Activated CD4-positive, alpha-beta memory T cell treated with anti-CD3 and anti-CD28 coated beads for 36 hours (primary cell): ENCODE measurements around the gene CAPN8. TPM values are rescaled to one million over a fixed set of nuclear protein-coding genes. Genes with fewer than 3 reads are reported as not detected.
A peak's percentile ranks its signal among the peaks of the same experiment; 100 is the strongest.

Experiments
- CTCF ChIA-PET: fragments of 350-600 bp; sonication (Branson Sonifier 250); formaldehyde crosslinking; loops from one replicate; lab custom pipeline; 2021; ENCODE audit warnings: antibody characterized with exemption, inconsistent platforms; lab: Charles Lee
- POLR2A ChIA-PET: fragments of 350-600 bp; sonication (Branson Sonifier 250); formaldehyde crosslinking; loops from one replicate; lab custom pipeline; 2021; ENCODE audit warnings: antibody characterized with exemption; lab: Charles Lee
- DNase-seq: peaks from one replicate; pipeline ENCODE4 v3.0.0-alpha.2; 2020
- H3K27ac Mint-ChIP-seq: one replicate; pipeline ENCODE4 v1.8.0; 2021; ENCODE audit warnings: mixed read lengths
- H3K27me3 Mint-ChIP-seq: one replicate; pipeline ENCODE4 v1.8.0; 2021; ENCODE audit warnings: mixed read lengths
- H3K36me3 Mint-ChIP-seq: one replicate; pipeline ENCODE4 v1.8.0; 2021; ENCODE audit warnings: mixed read lengths
- H3K4me1 Mint-ChIP-seq: one replicate; pipeline ENCODE4 v1.8.0; 2021; ENCODE audit warnings: low read depth, mixed read lengths
- H3K4me3 Mint-ChIP-seq: one replicate; pipeline ENCODE4 v1.8.0; 2021; ENCODE audit warnings: mild to moderate bottlenecking, mixed read lengths
- H3K9me3 Mint-ChIP-seq: one replicate; pipeline ENCODE4 v1.8.0; 2021; ENCODE audit warnings: mixed read lengths
- intact Hi-C: fragments of 100-400 bp; cut with micrococcal nuclease; formaldehyde crosslinking; loops from one replicate; pipeline ENCODE4 v1.15.1; 2023
- total RNA-seq, 2 experiments: library from RNA; stranded (reverse); gene quantifications; one replicate each; pipeline ENCODE4 v1.2.3, GENCODE V29; 2021

Gene CAPN8
- total RNA-seq, 2 experiments from 2014 or later: not detected

DNA sequence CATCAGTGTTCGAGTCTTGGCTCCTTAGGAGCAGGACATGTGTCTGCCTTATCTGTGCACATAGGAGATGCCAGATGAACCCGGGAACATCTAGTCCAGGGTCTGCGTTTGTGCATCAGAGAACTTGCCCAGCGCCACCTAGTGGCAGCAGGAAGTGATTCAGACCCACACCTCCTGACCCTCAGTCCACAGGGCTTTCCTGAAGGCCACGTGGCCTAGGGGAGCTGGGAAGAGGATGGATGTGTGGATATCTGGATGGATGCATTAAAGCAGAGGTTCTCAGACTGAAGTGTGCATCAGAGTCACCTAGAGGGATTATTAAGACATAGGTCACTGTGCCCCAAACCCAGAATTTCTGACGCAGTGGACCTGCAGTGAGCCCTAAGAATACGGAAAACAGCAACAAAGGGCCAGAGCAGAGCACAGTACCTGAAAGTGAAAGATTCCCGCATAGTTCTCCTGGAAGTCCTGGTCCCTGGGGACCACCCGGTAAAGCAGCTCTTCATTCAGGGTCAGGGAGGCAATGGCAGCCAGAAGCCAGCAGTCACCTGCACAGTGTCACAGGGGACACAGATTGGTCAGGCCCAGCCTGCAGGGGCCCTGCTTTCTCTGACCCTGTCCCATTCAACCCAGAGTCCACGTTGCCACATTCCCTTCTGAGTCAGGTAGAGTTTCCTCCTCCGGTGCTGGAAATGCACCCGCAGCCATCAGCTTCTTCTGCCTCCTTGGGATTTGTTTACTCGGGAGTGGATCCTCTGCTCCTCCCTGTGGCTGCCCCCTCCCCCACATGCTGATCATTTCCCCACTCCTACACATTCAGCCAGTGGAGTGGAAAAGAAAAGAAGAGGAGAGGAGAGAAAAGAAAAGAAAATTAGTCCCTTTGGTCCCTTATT is 37.0 kb downstream of the CAPN8 start:
- POLR2A ChIA-PET: interaction anchor here (0.6 kb wide), 1 partner anchor 149 kb away, joined by 3 read pairs; no protein-coding TSS in a partner anchor

DNA sequence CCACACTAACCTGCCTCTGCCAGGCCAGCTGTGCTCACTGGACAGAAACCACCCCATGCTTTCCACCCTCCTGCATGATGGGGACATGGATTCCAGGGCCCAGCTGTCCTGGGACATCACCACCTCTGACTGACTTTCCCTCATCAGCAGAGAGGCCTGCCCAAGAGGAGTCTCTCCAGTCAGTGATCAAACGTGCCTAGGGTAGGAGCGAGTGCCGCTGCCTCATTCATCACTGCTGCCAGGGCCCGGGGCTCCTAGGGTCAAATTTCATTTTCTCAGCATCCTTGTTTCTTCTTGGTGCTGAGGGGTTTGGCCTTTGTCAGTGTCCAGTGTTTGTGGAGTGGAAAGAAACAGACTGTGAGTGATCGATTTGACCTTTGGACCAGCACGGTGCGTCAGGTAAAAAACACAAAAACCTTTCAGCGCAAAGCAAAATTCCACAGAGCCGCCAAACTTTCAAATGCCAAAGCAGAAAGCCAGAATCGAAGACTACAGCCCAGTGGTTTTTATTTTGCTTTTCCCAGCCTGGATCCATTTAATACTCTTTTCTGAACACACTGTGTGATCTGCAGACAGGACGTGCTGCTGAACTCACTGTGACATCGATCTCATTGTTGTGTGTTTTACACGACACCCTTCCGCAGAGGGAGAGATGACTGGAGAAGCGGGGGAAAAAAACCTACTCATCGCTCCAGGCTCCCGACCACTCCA is 43.2 kb downstream of the CAPN8 start:
- Mint-ChIP-seq H3K27me3 (no peaks in the 10 kb centered on the region), H3K9me3 (no peaks in the 10 kb centered on the region), H3K4me1 (no peaks in the 10 kb centered on the region), H3K27ac (no peak overlapping the region), H3K36me3 (no peaks in the 10 kb centered on the region), H3K4me3 (no peak overlapping the region)
- intact Hi-C loops: no loop called here
- DNase-seq: no peak
- POLR2A ChIA-PET: no interaction called here
- CTCF ChIA-PET: interaction anchor here (1.7 kb wide), 1 partner anchor 488 kb away, joined by 5 read pairs; no protein-coding TSS in a partner anchor

More for the DNA sequence above, 37.0 kb downstream of the CAPN8 start:
- Mint-ChIP-seq H3K9me3 (no peaks in the 10 kb centered on the region), H3K4me1 (no peaks in the 10 kb centered on the region), H3K27me3 (no peaks in the 10 kb centered on the region), H3K27ac (no peak overlapping the region), H3K4me3 (no peak overlapping the region), H3K36me3 (no peaks in the 10 kb centered on the region)
- CTCF ChIA-PET: interaction anchor here (0.6 to 4.7 kb wide), 11 partner anchors 9 to 506 kb away, joined by 3 to 21 read pairs (median 4); no protein-coding TSS in a partner anchor
- intact Hi-C loops: no loop called here
- peak; percentile 60 for DNase-seq

DNA sequence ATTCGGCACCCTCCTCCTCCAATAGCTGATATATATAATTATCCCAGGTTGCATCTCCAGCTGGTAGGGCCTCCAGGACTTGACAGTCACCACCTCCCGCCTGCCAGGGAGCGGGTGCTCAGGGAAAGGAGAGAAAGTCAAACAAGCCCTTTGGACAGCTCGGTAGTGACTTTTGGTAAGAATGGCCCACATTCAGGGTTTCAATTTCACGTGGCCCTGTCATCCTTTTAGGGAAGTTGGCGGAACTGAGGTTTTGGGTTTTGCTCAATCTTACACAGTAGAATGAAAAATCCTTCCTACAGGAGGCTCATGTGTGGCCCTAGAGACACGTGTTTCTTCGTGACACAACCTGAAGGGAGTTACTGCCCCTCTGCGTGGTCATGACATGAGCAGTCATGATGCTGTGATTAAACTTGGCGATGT is 44.2 kb downstream of the CAPN8 start:
- intact Hi-C loops: no loop called here
- H3K4me1 Mint-ChIP-seq: no peaks in the 10 kb centered on the region
- no peaks in the 10 kb centered on the region for H3K36me3 Mint-ChIP-seq
- ChIA-PET POLR2A (no interaction called here), CTCF (no interaction called here)
- peak; percentile 19 for DNase-seq
- H3K27me3 Mint-ChIP-seq: no peaks in the 10 kb centered on the region
- no peak overlapping the region for H3K27ac Mint-ChIP-seq
- H3K9me3 Mint-ChIP-seq: no peaks in the 10 kb centered on the region
- H3K4me3 Mint-ChIP-seq: no peak overlapping the region

DNA sequence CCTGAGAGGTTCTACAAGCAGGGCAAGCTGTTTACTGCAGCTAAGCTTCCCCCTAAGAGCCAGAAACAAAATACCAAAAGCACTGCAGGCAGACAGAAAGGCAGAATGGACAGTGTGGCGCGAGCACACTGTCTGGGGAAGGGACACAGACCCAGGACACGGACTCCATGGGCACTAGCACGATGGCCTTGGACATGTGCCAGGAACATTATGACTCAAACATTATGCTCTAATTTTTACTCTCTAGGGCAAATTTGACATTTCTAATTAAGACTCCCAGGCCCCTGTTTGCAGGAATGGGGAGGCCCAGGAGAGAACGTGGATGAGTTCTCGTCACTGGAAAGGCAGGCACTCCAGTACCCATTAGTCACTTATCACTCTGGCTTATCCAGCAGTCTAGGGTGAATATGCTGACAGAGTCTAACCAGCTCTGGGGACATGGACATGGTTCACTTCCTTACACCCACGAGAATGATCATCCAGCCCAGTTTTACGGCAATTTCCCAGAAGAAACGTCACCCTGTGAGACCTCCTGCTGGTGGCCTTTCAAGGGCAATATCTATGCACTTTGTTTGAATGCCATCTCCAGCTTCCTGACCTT is 45.1 kb downstream of the CAPN8 start:
- Mint-ChIP-seq H3K4me3 (no peak overlapping the region), H3K27me3 (no peaks in the 10 kb centered on the region), H3K27ac (no peak overlapping the region), H3K36me3 (no peaks in the 10 kb centered on the region), H3K4me1 (no peaks in the 10 kb centered on the region), H3K9me3 (no peaks in the 10 kb centered on the region)
- no peak for DNase-seq
- ChIA-PET POLR2A (no interaction called here), CTCF (interaction anchor here (0.6 to 2.8 kb wide), 2 partner anchors 9 to 230 kb away, joined by 3 to 19 read pairs; no protein-coding TSS in a partner anchor)
- intact Hi-C loops: no loop called here

DNA sequence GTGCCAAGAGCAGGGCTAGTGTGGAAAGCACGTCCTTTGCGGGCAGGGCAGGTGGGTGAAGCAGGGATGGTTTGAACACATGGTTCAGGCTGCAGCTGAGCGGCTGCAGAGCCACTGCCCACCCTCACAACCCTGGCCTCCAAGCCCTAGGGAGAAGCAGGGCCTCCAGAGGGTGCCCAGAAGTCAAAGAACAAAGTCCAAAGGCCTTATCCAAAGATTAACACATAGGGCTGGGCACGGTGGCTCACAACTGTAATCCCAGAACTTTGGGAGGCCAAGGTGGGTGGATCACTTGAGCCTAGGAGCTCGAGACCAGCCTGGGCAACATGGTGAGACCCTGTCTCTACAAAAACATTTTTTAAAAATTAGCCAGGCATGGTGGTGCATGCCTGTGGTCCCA is 46.8 kb downstream of the CAPN8 start:
- no peaks in the 10 kb centered on the region for H3K36me3 Mint-ChIP-seq
- CTCF ChIA-PET: interaction anchor here (2.8 kb wide), 1 partner anchor 11 kb away, joined by 19 read pairs; no protein-coding TSS in a partner anchor
- no peak for DNase-seq
- no peak overlapping the region for H3K27ac Mint-ChIP-seq
- intact Hi-C loops: no loop called here
- no peaks in the 10 kb centered on the region for H3K4me1 Mint-ChIP-seq
- POLR2A ChIA-PET: no interaction called here
- no peaks in the 10 kb centered on the region for H3K27me3 Mint-ChIP-seq
- H3K4me3 Mint-ChIP-seq: no peak overlapping the region
- no peaks in the 10 kb centered on the region for H3K9me3 Mint-ChIP-seq

DNA sequence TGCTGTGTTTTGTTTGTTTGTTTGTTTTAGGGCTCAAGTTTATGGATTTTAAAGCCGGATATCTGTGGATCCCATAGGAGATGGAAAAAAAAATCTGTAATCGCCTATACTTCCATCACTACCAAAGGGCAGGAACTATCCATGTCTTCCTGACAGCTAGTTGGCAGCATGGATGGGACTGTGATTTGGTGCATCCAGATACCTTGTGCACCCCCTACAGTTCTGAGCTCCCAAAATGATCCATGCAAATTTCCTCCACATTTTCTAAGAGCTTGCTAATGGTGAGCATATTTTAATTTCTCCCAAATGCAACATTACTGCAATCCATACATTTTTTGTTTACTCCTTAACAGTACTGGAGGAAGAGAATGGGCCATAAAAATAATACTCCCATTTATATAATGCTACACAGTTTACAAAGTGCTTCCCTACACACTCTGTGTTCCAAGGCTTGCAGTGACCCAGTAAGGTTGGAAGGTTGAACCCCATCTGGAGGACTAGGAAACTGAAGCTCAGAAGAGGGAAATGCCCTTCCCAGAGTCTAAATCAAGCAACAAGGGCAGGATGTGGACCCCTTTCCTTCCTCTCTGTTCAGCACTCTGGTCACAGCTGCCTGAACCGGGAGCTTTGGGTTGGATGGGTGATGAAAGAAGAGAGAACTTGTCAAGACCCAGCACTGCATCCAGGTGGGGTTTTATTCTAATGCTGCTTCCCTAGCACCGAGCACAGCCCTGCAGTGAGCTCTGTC is 48.0 kb downstream of the CAPN8 start:
- H3K27me3 Mint-ChIP-seq: no peaks in the 10 kb centered on the region
- H3K4me1 Mint-ChIP-seq: no peaks in the 10 kb centered on the region
- intact Hi-C loops: no loop called here
- POLR2A ChIA-PET: no interaction called here
- CTCF ChIA-PET: interaction anchor here (0.8 to 2.8 kb wide), 3 partner anchors 12 to 132 kb away, joined by 3 to 19 read pairs (median 4); no protein-coding TSS in a partner anchor
- H3K36me3 Mint-ChIP-seq: no peaks in the 10 kb centered on the region
- H3K4me3 Mint-ChIP-seq: no peak overlapping the region
- no peak overlapping the region for H3K27ac Mint-ChIP-seq
- DNase-seq: no peak
- H3K9me3 Mint-ChIP-seq: no peaks in the 10 kb centered on the region

DNA sequence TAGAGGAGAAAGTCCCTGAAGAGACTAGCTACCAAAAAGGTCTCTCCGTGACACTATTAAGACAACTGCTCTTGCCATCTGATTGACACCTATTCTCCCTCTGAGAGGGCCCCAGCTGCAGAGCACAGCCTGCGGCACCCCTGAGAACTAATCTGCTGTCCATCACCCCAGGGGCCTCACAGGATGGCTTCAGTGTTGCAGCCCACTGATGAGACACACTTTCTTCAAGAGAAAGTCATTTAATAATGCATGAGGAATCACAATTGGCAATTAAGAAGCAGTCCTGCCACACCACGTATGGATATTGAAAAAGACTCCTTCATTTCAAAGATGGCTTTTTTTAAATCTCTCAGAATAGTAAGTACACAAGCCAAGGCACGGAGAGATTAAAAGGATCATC is 48.9 kb downstream of the CAPN8 start:
- Mint-ChIP-seq H3K36me3 (no peaks in the 10 kb centered on the region), H3K27me3 (no peaks in the 10 kb centered on the region), H3K4me1 (no peaks in the 10 kb centered on the region), H3K27ac (no peak overlapping the region), H3K9me3 (no peaks in the 10 kb centered on the region), H3K4me3 (no peak overlapping the region)
- intact Hi-C loops: no loop called here
- CTCF ChIA-PET: interaction anchor here (1.4 kb wide), 1 partner anchor 60 kb away, joined by 4 read pairs; no protein-coding TSS in a partner anchor
- POLR2A ChIA-PET: no interaction called here
- DNase-seq: no peak

DNA sequence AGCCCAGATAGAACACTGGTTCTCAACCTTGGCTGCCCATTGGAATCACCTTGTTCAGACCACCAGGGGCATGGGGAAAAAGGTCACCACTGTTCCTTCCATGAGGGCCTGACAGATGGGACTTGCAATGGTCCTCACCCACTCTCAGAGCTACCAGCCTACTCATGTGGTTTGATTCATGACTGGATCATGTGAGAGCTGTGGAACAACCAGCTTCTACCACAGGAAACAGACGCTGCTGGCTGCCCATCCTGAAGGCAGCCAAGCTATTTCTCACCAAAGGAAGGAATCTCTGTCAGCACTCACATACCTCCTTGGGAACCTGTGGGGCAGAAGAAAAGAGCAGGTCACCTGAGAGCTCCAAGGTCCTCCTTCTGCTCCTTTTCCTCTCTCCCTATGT is 53.6 kb downstream of the CAPN8 start:
- DNase-seq: no peak
- Mint-ChIP-seq H3K36me3 (no peaks in the 10 kb centered on the region), H3K4me1 (no peaks in the 10 kb centered on the region), H3K27me3 (no peaks in the 10 kb centered on the region), H3K4me3 (no peak overlapping the region), H3K27ac (no peak overlapping the region), H3K9me3 (no peaks in the 10 kb centered on the region)
- intact Hi-C loops: no loop called here
- ChIA-PET POLR2A (no interaction called here), CTCF (interaction anchor here (1.1 to 4.9 kb wide), 3 partner anchors 18 to 55 kb away, joined by 4 to 27 read pairs (median 10); no protein-coding TSS in a partner anchor)

DNA sequence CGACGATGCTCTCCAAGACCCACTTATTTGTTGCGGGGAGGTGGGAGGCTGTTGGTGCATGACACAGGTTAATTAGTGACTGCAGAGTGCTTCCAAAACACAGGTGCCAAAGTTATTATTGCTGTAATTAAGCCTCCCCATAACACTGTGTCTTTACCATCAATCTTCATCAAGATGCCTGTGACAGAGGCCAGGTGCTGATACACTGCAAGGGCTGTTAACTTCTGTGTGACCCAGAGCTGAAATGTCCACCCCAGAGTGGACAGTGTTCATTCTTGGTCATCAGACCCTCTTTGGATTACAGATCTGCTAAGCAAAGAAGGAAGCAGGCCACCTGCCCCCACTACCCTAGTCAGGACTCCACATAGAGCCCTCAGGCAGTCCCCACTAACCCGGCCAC is 55.5 kb downstream of the CAPN8 start:
- ChIA-PET CTCF (interaction anchor here (1.2 to 4.9 kb wide), 2 partner anchors 53 to 477 kb away, joined by 5 to 27 read pairs; no protein-coding TSS in a partner anchor), POLR2A (no interaction called here)
- Mint-ChIP-seq H3K36me3 (no peaks in the 10 kb centered on the region), H3K27ac (no peak overlapping the region), H3K4me1 (no peaks in the 10 kb centered on the region), H3K27me3 (no peaks in the 10 kb centered on the region), H3K4me3 (no peak overlapping the region), H3K9me3 (no peaks in the 10 kb centered on the region)
- no peak for DNase-seq
- intact Hi-C loops: no loop called here

DNA sequence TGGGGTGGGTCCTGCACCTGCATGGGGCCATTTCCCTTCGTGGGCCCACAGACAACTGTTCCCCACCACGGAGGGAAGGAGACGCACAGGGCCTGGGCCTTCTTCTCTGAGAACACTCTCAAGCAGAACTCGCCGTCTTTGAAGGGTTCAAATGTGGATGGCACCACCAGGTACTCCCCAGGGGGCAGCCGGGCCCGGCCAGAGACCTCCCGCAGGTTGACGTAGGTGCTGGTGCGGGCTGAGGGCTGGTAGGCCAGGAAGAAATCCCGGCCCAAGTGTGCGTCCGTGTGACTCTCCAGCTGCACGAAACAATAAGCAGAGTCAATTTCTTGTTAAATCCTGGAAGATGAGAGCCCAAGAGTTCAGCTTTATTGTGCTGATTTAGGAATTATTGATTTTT is 56.4 kb downstream of the CAPN8 start:
- CTCF ChIA-PET: interaction anchor here (0.7 to 4.9 kb wide), 2 partner anchors 18 to 52 kb away, joined by 3 to 27 read pairs; no protein-coding TSS in a partner anchor
- Mint-ChIP-seq H3K4me1 (no peaks in the 10 kb centered on the region), H3K36me3 (no peaks in the 10 kb centered on the region), H3K27me3 (no peaks in the 10 kb centered on the region), H3K4me3 (no peak overlapping the region), H3K27ac (no peak overlapping the region), H3K9me3 (no peaks in the 10 kb centered on the region)
- POLR2A ChIA-PET: no interaction called here
- DNase-seq: no peak
- intact Hi-C loops: no loop called here

DNA sequence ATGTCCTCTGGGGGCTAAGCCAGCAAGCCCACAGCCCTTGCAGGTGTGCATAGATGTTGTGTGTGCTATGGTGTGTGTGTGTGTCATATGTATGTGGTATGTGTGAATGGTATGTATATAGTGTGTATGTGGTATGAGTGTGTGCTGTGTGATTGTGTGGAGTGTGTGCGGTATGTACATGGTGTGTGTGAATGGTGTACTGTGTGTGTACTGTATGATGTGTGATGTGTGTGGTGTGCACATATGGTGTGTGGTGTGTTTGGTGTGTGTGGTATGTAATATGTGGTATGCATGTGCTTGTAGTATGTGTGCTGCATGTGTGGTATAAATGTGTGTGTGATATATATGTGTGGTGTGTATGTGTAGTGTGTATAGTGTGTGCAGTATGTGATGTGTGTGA is 107.0 kb downstream of the CAPN8 start:
- ChIA-PET POLR2A (no interaction called here), CTCF (interaction anchor here (0.8 to 2.4 kb wide), 4 partner anchors 54 to 138 kb away, joined by 3 to 14 read pairs (median 6); no protein-coding TSS in a partner anchor)
- Mint-ChIP-seq H3K4me3 (no peak overlapping the region), H3K9me3 (no peaks in the 10 kb centered on the region), H3K36me3 (no peaks in the 10 kb centered on the region), H3K27me3 (no peaks in the 10 kb centered on the region), H3K4me1 (no peaks in the 10 kb centered on the region), H3K27ac (no peak overlapping the region)
- intact Hi-C loops: no loop called here
- DNase-seq: no peak
